Measurements from ENCODE around the gene ATP8B3.

DNA sequence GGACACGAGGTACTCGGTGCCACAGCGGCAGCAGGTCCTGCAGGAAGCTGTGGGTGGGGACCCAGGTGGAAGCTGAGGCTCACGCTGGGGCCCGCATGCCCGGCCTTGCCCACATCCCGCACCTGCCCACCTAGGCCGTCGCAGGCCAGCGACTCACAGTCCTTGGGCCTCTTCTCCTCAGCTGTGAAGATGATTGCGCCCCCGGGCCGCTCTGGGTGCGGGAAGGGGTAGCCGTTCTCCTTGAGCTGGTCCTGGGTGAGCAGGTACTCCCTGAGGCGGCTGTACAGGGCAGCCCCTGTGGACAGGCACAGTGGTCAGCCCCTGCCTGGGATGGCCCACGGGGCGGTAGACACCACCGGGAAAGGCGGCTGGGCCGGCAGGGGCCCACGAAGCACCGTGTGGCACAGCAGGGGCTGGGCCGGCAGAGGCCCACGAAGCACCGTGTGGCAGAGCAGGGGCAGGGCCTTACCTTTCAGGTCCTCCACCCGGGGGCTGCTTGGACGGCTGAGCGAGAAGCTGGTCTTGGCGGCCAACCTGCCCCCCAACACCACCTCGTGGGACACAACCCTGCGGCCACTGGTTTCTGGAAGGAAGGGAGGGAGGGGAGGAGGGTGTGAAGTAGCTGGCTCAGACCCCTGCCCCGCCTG lies 6.6 kb upstream of the ATP8B3 start:
- TF ChIP-seq EZH2 (IDR thresholded peaks at IDR 0.05; ENCODE audit: low read length): no peak
- TF ChIP-seq, protein P1, sequence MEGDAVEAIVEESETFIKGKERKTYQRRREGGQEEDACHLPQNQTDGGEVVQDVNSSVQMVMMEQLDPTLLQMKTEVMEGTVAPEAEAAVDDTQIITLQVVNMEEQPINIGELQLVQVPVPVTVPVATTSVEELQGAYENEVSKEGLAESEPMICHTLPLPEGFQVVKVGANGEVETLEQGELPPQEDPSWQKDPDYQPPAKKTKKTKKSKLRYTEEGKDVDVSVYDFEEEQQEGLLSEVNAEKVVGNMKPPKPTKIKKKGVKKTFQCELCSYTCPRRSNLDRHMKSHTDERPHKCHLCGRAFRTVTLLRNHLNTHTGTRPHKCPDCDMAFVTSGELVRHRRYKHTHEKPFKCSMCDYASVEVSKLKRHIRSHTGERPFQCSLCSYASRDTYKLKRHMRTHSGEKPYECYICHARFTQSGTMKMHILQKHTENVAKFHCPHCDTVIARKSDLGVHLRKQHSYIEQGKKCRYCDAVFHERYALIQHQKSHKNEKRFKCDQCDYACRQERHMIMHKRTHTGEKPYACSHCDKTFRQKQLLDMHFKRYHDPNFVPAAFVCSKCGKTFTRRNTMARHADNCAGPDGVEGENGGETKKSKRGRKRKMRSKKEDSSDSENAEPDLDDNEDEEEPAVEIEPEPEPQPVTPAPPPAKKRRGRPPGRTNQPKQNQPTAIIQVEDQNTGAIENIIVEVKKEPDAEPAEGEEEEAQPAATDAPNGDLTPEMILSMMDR (optimal IDR thresholded peaks at IDR 0.05 in 1 of 3, IDR thresholded peaks at IDR 0.05 in 1 of 3, conservative IDR thresholded peaks at IDR 0.05 in 1 of 3; ENCODE audit: extremely low read depth in 1 of 3, insufficient read depth in 2 of 3, low read length in 3 of 3): no peak
